ENCODE data around the gene TEX264. TPM values are rescaled to one million over a fixed set of nuclear protein-coding genes. Genes with fewer than 3 reads are reported as not detected.

TEX264 gene
- total RNA-seq, 5 donors from 2014 or later (not counting 1 experiment from before 2014, with no cell fraction given) = 35.9 to 51.0 (median 47.0) TPM

DNA sequence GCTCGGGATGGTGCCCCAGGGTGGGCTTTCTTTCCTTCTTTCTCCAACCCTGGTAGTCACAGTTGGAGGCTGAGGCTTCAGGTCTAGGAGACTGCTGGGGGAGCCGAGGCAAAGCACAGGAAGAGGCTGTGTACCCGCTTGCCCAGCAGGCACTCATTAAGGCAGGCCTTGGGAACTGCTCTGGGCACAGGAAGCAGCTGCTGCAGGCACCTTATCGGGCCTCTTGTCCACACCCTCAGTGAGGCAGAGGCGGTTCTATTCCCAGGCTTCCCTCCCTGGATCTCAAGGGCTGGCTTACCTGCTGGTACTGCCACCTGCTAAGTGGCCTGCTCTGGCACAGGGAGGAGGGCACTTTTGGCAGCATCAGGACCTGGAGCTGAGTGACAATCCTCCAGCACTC, 20.0 kb downstream of the TEX264 start:
- 63% methylated on average over 3 of the region's 5 CpGs for WGBS (ENCODE audit: insufficient coverage)
- Mint-ChIP-seq H3K4me1 (peaks cover 50 to 65% (median 52%) of the 10 kb centered on the region in 3 donors), H3K27me3 (no peaks in the 10 kb centered on the region), H3K4me3 (no peak overlapping the region), H3K9me3 (no peaks in the 10 kb centered on the region), H3K36me3 (peaks cover 25% of the 10 kb centered on the region), H3K27ac (peak overlapping the region in 1 of 2 donors; percentile 39)
- H3K4me1 ChIP-seq (ENCODE audit: control insufficient read depth in 1 of 2, extremely low read depth in 1 of 2, insufficient read depth in 2 of 2, low read length in 2 of 2) = peaks cover 18 to 91% of the 10 kb centered on the region in 2 experiments
- ChIA-PET POLR2A (interaction anchor here in 1 of 2 donors (0.7 kb wide), 2 partner anchors 8 to 9 kb away, joined by 3 to 9 read pairs; no protein-coding TSS in a partner anchor), CTCF (interaction anchor here in 1 of 2 donors (0.7 kb wide), 1 partner anchor 249 kb away, joined by 11 read pairs; no protein-coding TSS in a partner anchor)
- H3K9me3 ChIP-seq = no peaks in the 10 kb centered on the region
- no peak overlapping the region for H3K4me3 ChIP-seq (ENCODE audit: control insufficient read depth in 1 of 2, extremely low read depth in 1 of 2, low read length in 1 of 2)
- peaks cover 16 to 67% of the 10 kb centered on the region in 2 donors for H3K36me3 ChIP-seq (ENCODE audit: control insufficient read depth in 2 of 2, extremely low read depth in 1 of 2, insufficient read depth in 1 of 2, low read length in 1 of 2)
- no peak overlapping the region for H3K27ac ChIP-seq (ENCODE audit: low read length)
- H3K27me3 ChIP-seq (replicated peaks in 1 of 2; ENCODE audit: control insufficient read depth in 2 of 2, extremely low read depth in 1 of 2, insufficient read depth in 2 of 2, low read length in 1 of 2) = no peaks in the 10 kb centered on the region
- no peak for DNase-seq
- ATAC-seq (replicated peaks in 1 of 4) = no peak

DNA sequence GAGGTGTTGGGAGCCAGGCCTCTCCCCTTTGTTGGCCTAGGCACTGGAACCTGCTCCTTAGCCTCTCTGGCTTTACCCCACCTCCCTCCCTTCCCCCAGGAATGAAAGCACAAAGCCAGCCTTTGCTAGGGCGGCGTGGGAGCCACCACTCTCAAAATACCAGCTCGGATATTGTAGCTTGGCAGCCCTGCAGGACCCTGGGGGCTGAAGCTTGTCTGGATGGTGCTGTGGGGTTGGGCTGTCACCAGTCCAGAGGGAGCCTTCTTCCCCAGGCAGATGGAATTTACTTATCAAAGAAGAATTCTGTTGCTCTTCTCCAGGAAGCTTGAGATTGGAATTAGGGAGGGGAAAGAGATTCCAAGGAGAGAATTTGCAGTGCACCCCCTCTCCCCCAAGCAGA, 20.9 kb downstream of the TEX264 start:
- Histone ChIP-seq H3K27me3 (replicated peaks in 1 of 2; ENCODE audit: control insufficient read depth in 2 of 2, extremely low read depth in 1 of 2, insufficient read depth in 2 of 2, low read length in 1 of 2) (no peaks in the 10 kb centered on the region), H3K4me1 (ENCODE audit: control insufficient read depth in 1 of 2, extremely low read depth in 1 of 2, insufficient read depth in 2 of 2, low read length in 2 of 2) (peaks cover 9 to 86% of the 10 kb centered on the region in 2 experiments), H3K9me3 (no peaks in the 10 kb centered on the region), H3K27ac (ENCODE audit: low read length) (no peak overlapping the region), H3K4me3 (ENCODE audit: control insufficient read depth in 1 of 2, extremely low read depth in 1 of 2, low read length in 1 of 2) (no peak overlapping the region), H3K36me3 (ENCODE audit: control insufficient read depth in 2 of 2, extremely low read depth in 1 of 2, insufficient read depth in 1 of 2, low read length in 1 of 2) (peaks cover 24 to 72% of the 10 kb centered on the region in 2 donors)
- no peak for ATAC-seq (replicated peaks in 1 of 4)
- no peaks in the 10 kb centered on the region for H3K27me3 Mint-ChIP-seq
- no CpG with 5 or more reads among the region's 3 CpGs for WGBS (ENCODE audit: insufficient coverage)
- peak overlapping the region in 1 of 2 donors; percentile 11 for H3K27ac Mint-ChIP-seq
- POLR2A ChIA-PET = no interaction called here
- H3K4me3 Mint-ChIP-seq = no peak overlapping the region
- DNase-seq = no peak
- peaks cover 45 to 62% (median 46%) of the 10 kb centered on the region in 3 donors for H3K4me1 Mint-ChIP-seq
- H3K36me3 Mint-ChIP-seq = peaks cover 21% of the 10 kb centered on the region
- H3K9me3 Mint-ChIP-seq = no peaks in the 10 kb centered on the region
- CTCF ChIA-PET = no interaction called here

DNA sequence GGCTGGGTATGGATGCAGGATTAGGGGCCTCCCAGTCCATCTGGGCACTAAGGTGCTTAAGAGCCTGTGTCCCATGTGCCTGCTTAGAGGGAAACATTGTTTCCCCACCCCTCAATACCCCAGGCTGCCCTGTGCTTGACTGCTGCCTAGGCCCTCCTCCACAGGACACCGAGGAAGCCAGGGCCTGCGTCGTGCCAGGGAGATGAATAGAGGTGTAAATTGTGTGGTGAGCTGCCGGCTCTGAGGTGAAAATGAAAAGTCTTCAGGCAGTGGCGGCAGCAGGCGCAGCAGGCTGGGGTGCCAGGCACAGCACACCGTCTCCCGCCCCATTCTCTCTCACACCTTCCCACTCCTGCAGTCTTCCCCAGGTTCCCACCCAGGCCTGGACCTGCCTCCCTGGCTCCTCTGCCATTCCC, 21.9 kb downstream of the TEX264 start:
- Mint-ChIP-seq H3K36me3 (peaks cover 19% of the 10 kb centered on the region), H3K4me3 (no peak overlapping the region), H3K9me3 (no peaks in the 10 kb centered on the region), H3K4me1 (peaks cover 36 to 59% (median 38%) of the 10 kb centered on the region in 3 donors), H3K27ac (no peak overlapping the region), H3K27me3 (no peaks in the 10 kb centered on the region)
- no peak overlapping the region for H3K4me3 ChIP-seq (ENCODE audit: control insufficient read depth in 1 of 2, extremely low read depth in 1 of 2, low read length in 1 of 2)
- 73% methylated on average over 4 of the region's 8 CpGs for WGBS (ENCODE audit: insufficient coverage)
- no peaks in the 10 kb centered on the region for H3K9me3 ChIP-seq
- CTCF ChIA-PET = no interaction called here
- no peak overlapping the region for H3K27ac ChIP-seq (ENCODE audit: low read length)
- POLR2A ChIA-PET = no interaction called here
- DNase-seq = peak in 1 of 35 experiments; percentile 23
- no peaks in the 10 kb centered on the region for H3K27me3 ChIP-seq (replicated peaks in 1 of 2; ENCODE audit: control insufficient read depth in 2 of 2, extremely low read depth in 1 of 2, insufficient read depth in 2 of 2, low read length in 1 of 2)
- H3K36me3 ChIP-seq (ENCODE audit: control insufficient read depth in 2 of 2, extremely low read depth in 1 of 2, insufficient read depth in 1 of 2, low read length in 1 of 2) = peaks cover 24 to 71% of the 10 kb centered on the region in 2 donors
- ATAC-seq (replicated peaks in 1 of 4) = no peak
- peaks cover 3 to 79% of the 10 kb centered on the region in 2 experiments for H3K4me1 ChIP-seq (ENCODE audit: control insufficient read depth in 1 of 2, extremely low read depth in 1 of 2, insufficient read depth in 2 of 2, low read length in 2 of 2)

DNA sequence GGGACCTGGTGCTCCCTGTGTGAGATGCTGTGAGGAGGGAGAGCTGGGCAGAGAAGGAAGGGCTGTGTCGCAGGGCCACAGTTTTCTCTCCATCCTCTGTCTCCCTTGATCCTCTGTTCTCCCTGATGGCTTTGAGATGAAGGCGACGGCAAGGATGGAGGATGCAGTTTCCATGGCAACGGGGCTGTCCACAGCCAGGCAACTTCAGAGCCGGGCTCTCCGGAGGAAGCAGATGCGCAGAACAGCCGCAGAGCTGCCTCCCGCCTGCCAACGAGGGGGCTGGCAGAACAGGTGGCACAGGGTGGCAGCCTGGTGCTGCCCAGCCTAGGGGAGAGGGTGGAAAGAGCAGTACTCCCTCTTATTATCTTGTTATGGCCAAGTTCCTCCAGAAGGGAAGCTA, 25.9 kb downstream of the TEX264 start:
- Histone ChIP-seq H3K27me3 (replicated peaks in 1 of 2; ENCODE audit: control insufficient read depth in 2 of 2, extremely low read depth in 1 of 2, insufficient read depth in 2 of 2, low read length in 1 of 2) (no peaks in the 10 kb centered on the region), H3K4me3 (ENCODE audit: control insufficient read depth in 1 of 2, extremely low read depth in 1 of 2, low read length in 1 of 2) (no peak overlapping the region), H3K27ac (ENCODE audit: low read length) (no peak overlapping the region), H3K4me1 (ENCODE audit: control insufficient read depth in 1 of 2, extremely low read depth in 1 of 2, insufficient read depth in 2 of 2, low read length in 2 of 2) (peaks cover 0 to 62% of the 10 kb centered on the region in 2 experiments), H3K36me3 (ENCODE audit: control insufficient read depth in 2 of 2, extremely low read depth in 1 of 2, insufficient read depth in 1 of 2, low read length in 1 of 2) (peaks cover 27 to 81% of the 10 kb centered on the region in 2 donors), H3K9me3 (no peaks in the 10 kb centered on the region)
- Mint-ChIP-seq H3K9me3 (no peaks in the 10 kb centered on the region), H3K4me1 (peaks cover 32 to 49% (median 38%) of the 10 kb centered on the region in 3 donors), H3K4me3 (no peak overlapping the region), H3K27me3 (no peaks in the 10 kb centered on the region), H3K36me3 (peaks cover 25% of the 10 kb centered on the region), H3K27ac (no peak overlapping the region)
- ChIA-PET POLR2A (no interaction called here), CTCF (no interaction called here)
- DNase-seq = no peak
- no peak for ATAC-seq (replicated peaks in 1 of 4)
- WGBS (ENCODE audit: insufficient coverage) = 88% methylated on average over 4 of the region's 10 CpGs

DNA sequence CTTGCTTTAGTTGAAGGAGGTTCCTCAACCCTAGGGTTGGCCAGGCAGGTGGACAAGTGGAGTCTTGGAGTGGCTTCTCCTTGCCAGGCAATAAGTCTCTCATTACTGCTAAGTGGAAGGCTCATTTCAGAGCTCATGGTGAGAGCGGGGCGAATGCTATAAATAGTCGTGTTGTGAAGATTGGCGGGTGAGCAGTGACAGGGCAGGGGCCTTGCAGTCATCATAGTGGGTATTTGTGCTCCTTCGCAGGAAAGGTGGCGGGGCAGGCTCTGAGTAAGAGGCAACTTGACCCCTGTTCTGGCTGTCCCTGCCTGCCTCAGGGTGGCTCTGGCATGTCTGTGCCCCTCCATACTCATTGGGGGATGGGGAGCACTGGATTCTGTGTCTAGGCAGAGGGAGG, 27.2 kb downstream of the TEX264 start:
- ChIA-PET CTCF (no interaction called here), POLR2A (no interaction called here)
- Histone ChIP-seq H3K36me3 (ENCODE audit: control insufficient read depth in 2 of 2, extremely low read depth in 1 of 2, insufficient read depth in 1 of 2, low read length in 1 of 2) (peaks cover 26 to 82% of the 10 kb centered on the region in 2 donors), H3K27me3 (replicated peaks in 1 of 2; ENCODE audit: control insufficient read depth in 2 of 2, extremely low read depth in 1 of 2, insufficient read depth in 2 of 2, low read length in 1 of 2) (no peaks in the 10 kb centered on the region), H3K4me3 (ENCODE audit: control insufficient read depth in 1 of 2, extremely low read depth in 1 of 2, low read length in 1 of 2) (no peak overlapping the region), H3K27ac (ENCODE audit: low read length) (no peak overlapping the region), H3K9me3 (no peaks in the 10 kb centered on the region), H3K4me1 (ENCODE audit: control insufficient read depth in 1 of 2, extremely low read depth in 1 of 2, insufficient read depth in 2 of 2, low read length in 2 of 2) (peaks cover 0 to 50% of the 10 kb centered on the region in 2 experiments)
- ATAC-seq (replicated peaks in 1 of 4) = no peak
- Mint-ChIP-seq H3K36me3 (peaks cover 25% of the 10 kb centered on the region), H3K4me1 (peaks cover 30 to 44% (median 38%) of the 10 kb centered on the region in 3 donors), H3K27me3 (no peaks in the 10 kb centered on the region), H3K9me3 (no peaks in the 10 kb centered on the region), H3K27ac (peak overlapping the region in 1 of 2 donors; percentile 0), H3K4me3 (no peak overlapping the region)
- WGBS (ENCODE audit: insufficient coverage) = 96% methylated on average over 6 of the region's 6 CpGs
- DNase-seq = no peak

DNA sequence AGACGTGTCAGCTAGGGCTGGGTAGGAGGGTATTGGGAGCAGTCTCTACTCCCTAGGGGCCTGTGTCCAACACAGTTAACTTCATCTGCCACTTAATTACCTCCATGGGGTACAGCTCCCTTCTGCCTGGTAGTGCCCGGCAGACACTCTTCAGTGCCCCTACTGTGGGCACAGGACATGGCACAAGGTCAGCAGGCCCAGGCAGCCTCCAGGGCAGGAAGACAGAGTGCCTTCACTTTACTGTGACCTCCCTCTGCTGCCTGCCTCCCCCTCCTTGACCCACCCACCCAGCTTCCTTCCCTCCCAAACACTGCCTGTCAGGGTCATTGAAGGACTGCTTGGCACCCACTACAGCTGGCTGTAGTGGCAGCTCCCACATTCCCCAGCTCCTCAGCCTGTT, 29.4 kb downstream of the TEX264 start:
- ATAC-seq (replicated peaks in 1 of 4) = no peak
- peaks cover 32 to 90% of the 10 kb centered on the region in 2 donors for H3K36me3 ChIP-seq (ENCODE audit: control insufficient read depth in 2 of 2, extremely low read depth in 1 of 2, insufficient read depth in 1 of 2, low read length in 1 of 2)
- no peak overlapping the region for H3K4me3 ChIP-seq (ENCODE audit: control insufficient read depth in 1 of 2, extremely low read depth in 1 of 2, low read length in 1 of 2)
- POLR2A ChIA-PET = no interaction called here
- Mint-ChIP-seq H3K9me3 (no peaks in the 10 kb centered on the region), H3K36me3 (peaks cover 32% of the 10 kb centered on the region), H3K4me1 (peaks cover 28 to 34% (median 34%) of the 10 kb centered on the region in 3 donors), H3K27me3 (no peaks in the 10 kb centered on the region), H3K4me3 (no peak overlapping the region), H3K27ac (no peak overlapping the region)
- no peaks in the 10 kb centered on the region for H3K27me3 ChIP-seq (replicated peaks in 1 of 2; ENCODE audit: control insufficient read depth in 2 of 2, extremely low read depth in 1 of 2, insufficient read depth in 2 of 2, low read length in 1 of 2)
- no peak for DNase-seq
- H3K9me3 ChIP-seq = no peaks in the 10 kb centered on the region
- WGBS (ENCODE audit: insufficient coverage) = 100% methylated on average over 1 of the region's 2 CpGs
- no peak overlapping the region for H3K27ac ChIP-seq (ENCODE audit: low read length)
- H3K4me1 ChIP-seq (ENCODE audit: control insufficient read depth in 1 of 2, extremely low read depth in 1 of 2, insufficient read depth in 2 of 2, low read length in 2 of 2) = peaks cover 0 to 29% of the 10 kb centered on the region in 2 experiments
- CTCF ChIA-PET = no interaction called here

Data from T-cell (primary cell).